Brain microvascular endothelial cell (primary cell): ENCODE results near the gene OCIAD2.
"Not testable (repeated sequence)": the region's sequence is repeated elsewhere in the genome, so short reads cannot be mapped to it uniquely, and the experiment has no call there.

Experiments used
- DNase-seq: peaks from one replicate; pipeline ENCODE4 v3.0.0-alpha.2; 2020
- H3K27ac ChIP-seq: fragments of 250-450 bp; sonication (Bioruptor Pico); 2 replicates; pipeline ENCODE4 v1.5.1; 2020; ENCODE audit warnings: mild to moderate bottlenecking, moderate library complexity
- H3K27me3 ChIP-seq: fragments of 250-450 bp; sonication (Bioruptor Pico); replicated peaks from 2 replicates; pipeline ENCODE4 v1.5.1; 2020; ENCODE audit warnings: mild to moderate bottlenecking
- H3K36me3 ChIP-seq: fragments of 250-450 bp; sonication (Bioruptor Pico); replicated peaks from 2 replicates; pipeline ENCODE4 v1.5.1; 2020; ENCODE audit warnings: mild to moderate bottlenecking
- H3K4me3 ChIP-seq: 2 replicates; pipeline ENCODE4 v1.5.1; 2011; ENCODE audit warnings: low read depth, mild to moderate bottlenecking, control low read depth, low read length, moderate library complexity
- in situ Hi-C: cut with HindIII; loops from 2 replicates; pipeline ENCODE4 v1.10.0; 2017; ENCODE audit warnings: low sequenced_read_pairs, low pct_ligation_motif_present
- TF ChIP-seq, protein P1 (sequence below): IDR thresholded peaks from 2 replicates; pipeline ENCODE4 v1.5.1; 2011; ENCODE audit warnings: low read depth, mild to moderate bottlenecking, moderate library complexity, low read length, control low read depth, inconsistent platforms; ENCODE audit errors: missing control alignments

Gene OCIAD2

DNA sequence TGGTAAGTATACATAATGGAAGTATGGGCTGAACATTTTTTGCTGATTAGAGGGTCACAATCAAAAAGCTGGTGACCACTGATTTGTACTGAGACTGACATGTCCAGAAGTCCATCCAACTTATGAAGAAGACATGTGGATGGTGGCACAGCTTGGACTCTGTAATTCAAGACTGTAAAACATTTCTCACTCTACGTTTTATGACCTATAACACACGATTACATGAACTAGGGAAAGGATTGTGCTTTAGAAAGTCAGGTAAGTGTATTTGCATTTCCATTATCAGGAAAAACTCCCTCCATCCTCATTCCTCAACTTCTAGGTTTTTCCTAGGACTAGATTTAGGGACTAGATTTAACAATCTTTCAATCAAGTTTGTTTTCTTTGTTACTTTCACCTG lies 30.5 kb upstream of the OCIAD2 start:
- Histone ChIP-seq H3K27ac (no peak overlapping the region), H3K4me3 (no peak overlapping the region), H3K36me3 (no peaks in the 10 kb centered on the region), H3K27me3 (no peaks in the 10 kb centered on the region)
- no peak for DNase-seq
- TF ChIP-seq, protein P1, sequence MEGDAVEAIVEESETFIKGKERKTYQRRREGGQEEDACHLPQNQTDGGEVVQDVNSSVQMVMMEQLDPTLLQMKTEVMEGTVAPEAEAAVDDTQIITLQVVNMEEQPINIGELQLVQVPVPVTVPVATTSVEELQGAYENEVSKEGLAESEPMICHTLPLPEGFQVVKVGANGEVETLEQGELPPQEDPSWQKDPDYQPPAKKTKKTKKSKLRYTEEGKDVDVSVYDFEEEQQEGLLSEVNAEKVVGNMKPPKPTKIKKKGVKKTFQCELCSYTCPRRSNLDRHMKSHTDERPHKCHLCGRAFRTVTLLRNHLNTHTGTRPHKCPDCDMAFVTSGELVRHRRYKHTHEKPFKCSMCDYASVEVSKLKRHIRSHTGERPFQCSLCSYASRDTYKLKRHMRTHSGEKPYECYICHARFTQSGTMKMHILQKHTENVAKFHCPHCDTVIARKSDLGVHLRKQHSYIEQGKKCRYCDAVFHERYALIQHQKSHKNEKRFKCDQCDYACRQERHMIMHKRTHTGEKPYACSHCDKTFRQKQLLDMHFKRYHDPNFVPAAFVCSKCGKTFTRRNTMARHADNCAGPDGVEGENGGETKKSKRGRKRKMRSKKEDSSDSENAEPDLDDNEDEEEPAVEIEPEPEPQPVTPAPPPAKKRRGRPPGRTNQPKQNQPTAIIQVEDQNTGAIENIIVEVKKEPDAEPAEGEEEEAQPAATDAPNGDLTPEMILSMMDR, result no peak
- in situ Hi-C loops, result no loop called here

DNA sequence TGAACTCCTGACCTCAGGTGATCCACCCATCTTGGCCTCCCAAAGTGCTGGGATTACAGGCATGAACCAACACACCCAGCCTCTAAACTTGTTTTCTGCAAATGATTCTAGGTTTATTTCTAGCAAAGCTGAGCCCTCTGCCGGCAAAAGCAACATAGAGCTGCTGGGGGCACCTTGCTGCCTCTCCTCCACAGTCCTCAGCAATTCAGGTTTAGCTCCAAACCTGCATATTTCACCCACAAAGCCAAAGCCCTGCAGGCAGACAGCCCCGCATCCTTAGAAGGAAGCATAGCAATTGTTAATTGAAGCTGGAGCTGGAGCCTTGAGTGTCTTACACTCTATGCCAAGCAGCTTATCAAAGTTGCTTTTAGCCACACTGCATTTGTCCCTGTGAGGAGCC lies 24.9 kb upstream of the OCIAD2 start:
- in situ Hi-C loops, result no loop called here
- H3K36me3 ChIP-seq, result no peaks in the 10 kb centered on the region
- H3K4me3 ChIP-seq, result no peak overlapping the region
- DNase-seq, result no peak
- no peak overlapping the region for H3K27ac ChIP-seq
- TF ChIP-seq, protein P1, result no peak
- H3K27me3 ChIP-seq, result no peaks in the 10 kb centered on the region

DNA sequence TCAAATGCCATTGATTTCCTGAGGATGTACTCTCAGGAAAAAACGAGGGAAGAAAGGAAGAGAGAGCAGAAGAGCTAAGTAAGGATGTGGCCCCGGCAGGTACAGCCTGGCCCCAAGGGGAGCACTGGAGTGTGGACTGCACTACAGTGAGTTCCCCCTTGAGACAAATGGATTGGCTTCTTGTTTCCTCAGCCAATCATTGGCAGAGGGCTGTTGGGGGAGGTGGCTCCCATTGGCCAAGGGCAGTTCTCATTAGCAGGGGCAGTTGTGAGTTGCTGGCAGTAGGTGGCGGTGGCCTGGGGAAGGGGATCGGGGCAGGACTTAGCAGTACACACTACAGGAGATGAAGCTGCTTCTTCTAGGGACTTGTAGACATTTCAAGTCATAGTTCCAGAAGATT lies 24.1 kb upstream of the OCIAD2 start:
- Histone ChIP-seq H3K27me3 (no peaks in the 10 kb centered on the region), H3K36me3 (no peaks in the 10 kb centered on the region), H3K4me3 (no peak overlapping the region), H3K27ac (no peak overlapping the region)
- in situ Hi-C loops, result no loop called here
- no peak for DNase-seq
- TF ChIP-seq, protein P1, result no peak

DNA sequence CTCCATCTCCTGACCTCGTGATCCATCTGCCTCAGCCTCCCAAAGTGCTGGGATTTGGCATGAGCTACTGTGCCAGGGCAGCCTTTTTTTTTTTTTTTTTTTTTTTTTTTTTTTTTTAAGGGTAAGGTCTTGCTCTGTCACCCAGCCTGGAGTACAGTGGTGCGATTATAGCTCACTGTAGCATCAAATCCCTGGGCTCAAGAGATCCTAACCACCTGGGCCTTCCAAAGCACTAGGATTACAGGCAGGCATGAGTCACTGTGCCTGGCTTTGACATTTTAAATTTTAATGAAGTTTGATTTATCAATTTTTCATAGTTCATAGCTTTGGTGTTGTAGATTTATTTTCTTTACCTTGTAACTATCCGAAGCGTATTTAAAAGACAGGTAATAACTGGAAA lies 17.8 kb upstream of the OCIAD2 start:
- no peak for DNase-seq
- Histone ChIP-seq H3K36me3 (no peaks in the 10 kb centered on the region), H3K27ac (no peak overlapping the region), H3K4me3 (no peak overlapping the region), H3K27me3 (no peaks in the 10 kb centered on the region)
- in situ Hi-C loops, result no loop called here
- TF ChIP-seq, protein P1, result no peak

DNA sequence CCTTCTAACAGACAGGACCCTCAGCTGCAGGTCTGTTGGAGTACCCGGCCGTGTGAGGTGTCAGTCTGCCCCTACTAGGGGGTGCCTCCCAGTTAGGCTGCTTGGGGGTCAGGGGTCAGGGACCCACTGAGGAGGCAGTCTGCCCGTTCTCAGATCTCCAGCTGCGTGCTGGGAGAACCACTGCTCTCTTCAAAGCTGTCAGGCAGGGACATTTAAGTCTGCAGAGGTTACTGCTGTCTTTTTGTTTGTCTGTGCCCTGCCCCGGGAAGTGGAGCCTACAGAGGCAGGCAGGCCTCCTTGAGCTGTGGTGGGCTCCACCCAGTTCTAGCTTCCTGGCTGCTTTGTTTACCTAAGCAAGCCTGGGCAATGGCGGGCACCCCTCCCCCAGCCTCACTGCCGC lies 16.5 kb upstream of the OCIAD2 start:
- H3K27me3 ChIP-seq, H3K36me3 ChIP-seq, DNase-seq, in situ Hi-C loops, H3K27ac ChIP-seq, H3K4me3 ChIP-seq: not testable (repeated sequence)

DNA sequence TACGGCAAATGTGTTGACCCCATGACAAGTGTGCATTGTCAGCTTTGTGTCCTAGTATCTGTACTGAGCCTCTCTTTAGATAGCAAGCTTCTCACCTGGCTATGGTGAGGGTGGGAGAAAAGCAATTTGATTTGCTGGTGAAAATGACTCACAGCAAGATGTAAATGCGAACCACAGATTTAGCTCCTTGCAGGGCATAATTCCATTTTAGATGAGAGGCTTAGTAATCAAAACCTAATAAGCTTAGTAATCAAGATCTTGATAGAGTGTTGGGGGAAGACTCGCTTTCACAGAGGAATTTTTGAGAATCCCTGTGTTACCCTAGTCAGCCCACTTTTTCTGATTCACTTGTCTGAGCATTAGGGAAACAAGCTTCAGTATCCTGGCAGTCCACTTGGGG lies 7.7 kb upstream of the OCIAD2 start:
- H3K36me3 ChIP-seq, result no peaks in the 10 kb centered on the region
- in situ Hi-C loops, result no loop called here
- no peak for DNase-seq
- H3K27ac ChIP-seq, result no peak overlapping the region
- TF ChIP-seq, protein P1, result no peak
- H3K4me3 ChIP-seq, result no peak overlapping the region
- no peaks in the 10 kb centered on the region for H3K27me3 ChIP-seq
